Keratinocyte (primary cell): ENCODE data around the gene BBS7.

Experiments used
- CTCF ChIP-seq, 3 experiments: IDR thresholded peaks in 1 of 3; conservative IDR thresholded peaks in 1 of 3; optimal IDR thresholded peaks in 1 of 3; 2 replicates in 2 of 3; 3 replicates in 1 of 3; pipeline versions ENCODE3 to v1.5.1; 2011; ENCODE audit warnings: low read length in 3 of 3, mild to moderate bottlenecking in 3 of 3, moderate library complexity in 2 of 3, control low read depth in 1 of 3, inconsistent platforms in 1 of 3; ENCODE audit not compliant: insufficient read depth in 2 of 3; ENCODE audit errors: extremely low read depth in 1 of 3
- EZH2 ChIP-seq: IDR thresholded peaks from one replicate; pipeline ENCODE4 v1.6.1; 2012; ENCODE audit warnings: inconsistent platforms, mild to moderate bottlenecking, low read length, moderate library complexity

- TF ChIP-seq CTCF (optimal IDR thresholded peaks at IDR 0.05 in 1 of 3, IDR thresholded peaks at IDR 0.05 in 1 of 3, conservative IDR thresholded peaks at IDR 0.05 in 1 of 3; ENCODE audit: extremely low read depth in 1 of 3, insufficient read depth in 2 of 3, low read length in 3 of 3) = no peak
- TF ChIP-seq EZH2 = no peak
Measured at GRCh38 chr4:121788896-121789295, 81.4 kb downstream of the BBS7 start.
